GM18861 (cell line): ENCODE measurements around the gene MAP1S.

Source experiments
- ATAC-seq: cut with Tn5 transposase; IDR thresholded peaks from one replicate; pipeline ENCODE4 v1.9.1; 2021; ENCODE audit not compliant: unreplicated experiment

The MAP1S gene

DNA sequence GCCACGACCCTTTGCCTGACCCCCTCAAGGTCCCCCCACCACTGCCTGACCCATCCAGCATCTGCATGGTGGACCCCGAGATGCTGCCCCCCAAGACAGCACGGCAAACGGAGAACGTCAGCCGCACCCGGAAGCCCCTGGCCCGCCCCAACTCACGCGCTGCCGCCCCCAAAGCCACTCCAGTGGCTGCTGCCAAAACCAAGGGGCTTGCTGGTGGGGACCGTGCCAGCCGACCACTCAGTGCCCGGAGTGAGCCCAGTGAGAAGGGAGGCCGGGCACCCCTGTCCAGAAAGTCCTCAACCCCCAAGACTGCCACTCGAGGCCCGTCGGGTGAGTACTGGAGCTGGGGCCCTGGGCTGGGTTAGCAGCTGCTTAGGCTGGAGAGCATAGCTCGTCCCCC is 8.6 kb downstream of the MAP1S start:
- ATAC-seq, result no peak

DNA sequence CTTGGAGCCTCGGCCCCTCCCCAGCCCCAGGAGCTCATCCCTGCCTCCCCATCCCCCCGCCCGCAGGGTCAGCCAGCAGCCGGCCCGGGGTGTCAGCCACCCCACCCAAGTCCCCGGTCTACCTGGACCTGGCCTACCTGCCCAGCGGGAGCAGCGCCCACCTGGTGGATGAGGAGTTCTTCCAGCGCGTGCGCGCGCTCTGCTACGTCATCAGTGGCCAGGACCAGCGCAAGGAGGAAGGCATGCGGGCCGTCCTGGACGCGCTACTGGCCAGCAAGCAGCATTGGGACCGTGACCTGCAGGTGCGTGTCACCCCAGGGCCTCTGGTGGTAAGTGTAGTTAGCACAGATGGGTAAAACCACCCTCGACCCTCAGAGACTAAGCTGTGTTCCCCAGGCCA is 13.8 kb downstream of the MAP1S start:
- no peak for ATAC-seq

DNA sequence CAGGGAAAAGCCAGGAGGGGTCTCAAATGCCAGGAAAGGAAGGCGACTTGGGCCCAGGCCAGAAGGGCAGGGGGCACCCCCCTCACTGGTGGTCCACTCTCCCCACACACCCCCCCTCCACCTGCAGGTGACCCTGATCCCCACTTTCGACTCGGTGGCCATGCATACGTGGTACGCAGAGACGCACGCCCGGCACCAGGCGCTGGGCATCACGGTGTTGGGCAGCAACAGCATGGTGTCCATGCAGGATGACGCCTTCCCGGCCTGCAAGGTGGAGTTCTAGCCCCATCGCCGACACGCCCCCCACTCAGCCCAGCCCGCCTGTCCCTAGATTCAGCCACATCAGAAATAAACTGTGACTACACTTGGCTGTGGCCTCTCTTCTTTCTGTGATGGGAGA is 14.9 kb downstream of the MAP1S start:
- no peak for ATAC-seq

DNA sequence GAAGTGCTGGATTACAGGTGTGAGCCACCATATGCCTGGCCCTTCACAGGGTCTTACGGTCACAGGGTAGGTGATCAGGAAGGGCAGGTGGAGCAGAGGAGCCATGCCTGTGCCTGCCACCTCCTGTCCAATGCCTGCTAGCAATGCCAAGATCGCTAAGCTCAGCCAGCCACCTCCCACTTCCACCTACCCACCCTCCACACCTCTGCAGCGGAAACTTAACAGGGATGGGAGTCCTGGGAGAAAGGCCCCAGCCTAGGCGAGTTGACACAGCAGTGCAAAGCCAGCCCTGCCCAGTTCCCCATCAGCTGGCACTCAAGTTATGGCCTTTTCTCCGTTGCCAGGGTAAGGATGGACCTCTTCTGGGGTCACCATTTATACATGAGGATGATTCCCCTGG is 16.1 kb downstream of the MAP1S start:
- ATAC-seq, result no peak

DNA sequence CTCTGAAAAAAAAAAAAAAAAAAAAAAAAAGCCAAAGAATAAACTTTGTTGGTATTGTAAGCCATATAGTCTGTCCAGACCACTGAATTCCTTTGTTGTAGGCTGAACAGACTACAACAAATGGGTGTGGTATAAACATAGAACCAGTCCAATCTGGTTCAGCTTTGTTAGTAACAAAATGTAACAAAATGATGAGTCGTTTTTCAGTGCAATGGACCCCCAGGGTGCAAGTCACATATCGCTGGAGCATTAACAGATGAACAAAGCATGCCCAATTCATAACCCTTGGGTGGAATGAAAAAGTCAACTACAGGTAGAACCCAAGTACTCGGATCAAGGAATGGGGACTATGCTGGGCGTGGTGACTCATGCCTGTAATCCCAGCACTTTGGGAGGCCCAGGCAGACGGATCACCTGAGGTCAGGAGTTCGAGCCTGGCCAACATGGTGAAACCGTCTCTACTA is 18.4 kb downstream of the MAP1S start:
- ATAC-seq, result no peak

DNA sequence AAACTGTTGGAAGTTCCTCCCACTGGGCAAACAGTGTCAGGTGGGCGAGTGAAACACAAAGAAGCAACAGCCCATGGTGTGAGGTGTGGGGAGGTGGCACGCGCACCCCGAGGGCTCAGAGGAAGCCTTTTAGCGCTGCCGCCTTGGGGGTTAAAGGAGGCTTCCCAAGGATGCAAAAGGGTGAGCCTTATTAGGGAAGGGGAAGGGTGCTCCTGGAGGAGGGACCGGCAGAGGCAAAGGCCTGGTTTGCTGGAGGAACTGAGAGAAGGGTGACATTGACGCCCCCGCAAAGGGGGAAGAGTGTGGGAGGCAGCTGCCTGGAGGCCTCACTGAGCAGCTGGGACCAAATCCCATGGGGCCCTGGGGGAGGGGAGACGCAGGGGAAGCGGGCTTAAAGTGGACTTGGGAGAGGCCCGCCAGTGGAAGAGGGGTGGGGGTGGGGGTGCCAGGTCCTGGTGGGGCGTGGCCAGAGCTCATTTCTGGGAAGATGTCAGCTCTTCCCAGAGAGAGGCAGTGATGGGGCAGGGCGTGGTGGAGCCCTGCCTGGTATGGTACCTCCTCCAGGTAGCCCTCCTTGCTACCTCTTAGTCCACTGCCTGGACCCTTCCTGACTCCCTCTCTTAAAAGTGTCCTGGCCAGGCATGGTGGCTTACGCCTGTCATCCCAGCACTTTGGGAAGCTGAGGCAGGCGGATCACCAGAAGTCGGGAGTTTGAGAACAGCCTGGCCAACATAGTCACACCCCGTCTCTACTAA is 20.0 kb downstream of the MAP1S start:
- no peak for ATAC-seq

DNA sequence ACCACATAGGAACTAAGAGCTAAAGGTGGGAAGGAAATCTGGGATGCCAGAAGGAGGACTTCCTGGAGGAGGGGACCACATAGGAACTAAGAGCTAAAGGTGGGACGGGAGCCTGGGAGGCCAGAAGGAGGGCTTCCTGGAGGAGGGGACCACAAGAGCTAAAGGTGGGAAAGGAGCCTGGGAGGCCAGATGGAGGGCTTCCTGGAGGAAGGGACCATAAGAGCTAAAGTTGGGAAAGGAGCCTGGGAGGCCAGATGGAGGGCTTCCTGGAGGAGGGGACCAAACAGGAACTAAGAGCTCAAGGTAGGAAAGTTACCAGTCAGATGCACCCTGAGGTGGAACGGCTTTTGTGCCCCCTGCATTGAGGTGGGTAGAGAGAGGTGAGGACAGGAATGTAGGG is 22.2 kb downstream of the MAP1S start:
- no peak for ATAC-seq

DNA sequence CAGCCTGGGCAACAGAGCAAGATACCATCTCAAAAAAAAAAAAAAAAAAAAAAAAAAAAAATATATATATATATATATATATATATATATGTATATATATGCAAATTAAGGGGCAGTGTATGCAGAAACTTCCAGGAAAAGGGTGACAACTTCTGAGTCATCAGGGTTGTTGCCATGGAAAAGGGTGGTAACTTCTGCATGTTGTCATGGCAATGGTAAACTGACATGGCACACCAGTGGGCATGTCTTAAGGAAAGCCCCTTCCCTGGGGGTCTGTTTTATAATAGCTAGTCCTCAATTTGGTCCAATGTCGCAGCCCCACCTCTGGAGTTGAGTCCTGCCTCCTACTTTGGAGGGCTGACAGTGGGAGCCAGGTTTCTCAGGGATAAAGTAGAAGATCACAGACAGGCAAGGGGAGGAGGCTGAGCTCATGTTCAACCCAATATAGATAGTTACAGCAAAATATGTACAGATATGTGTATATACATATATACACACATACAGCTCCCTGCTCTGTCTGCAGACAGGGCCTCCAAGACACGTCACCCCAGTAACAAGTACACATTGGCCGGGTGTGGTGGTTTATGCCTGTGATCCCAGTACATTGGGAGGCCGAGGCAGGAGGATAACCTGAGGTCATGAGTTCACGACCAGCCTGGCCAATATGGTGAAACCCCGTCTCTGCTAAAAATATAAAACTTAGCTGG is 24.7 kb downstream of the MAP1S start:
- ATAC-seq, result no peak

DNA sequence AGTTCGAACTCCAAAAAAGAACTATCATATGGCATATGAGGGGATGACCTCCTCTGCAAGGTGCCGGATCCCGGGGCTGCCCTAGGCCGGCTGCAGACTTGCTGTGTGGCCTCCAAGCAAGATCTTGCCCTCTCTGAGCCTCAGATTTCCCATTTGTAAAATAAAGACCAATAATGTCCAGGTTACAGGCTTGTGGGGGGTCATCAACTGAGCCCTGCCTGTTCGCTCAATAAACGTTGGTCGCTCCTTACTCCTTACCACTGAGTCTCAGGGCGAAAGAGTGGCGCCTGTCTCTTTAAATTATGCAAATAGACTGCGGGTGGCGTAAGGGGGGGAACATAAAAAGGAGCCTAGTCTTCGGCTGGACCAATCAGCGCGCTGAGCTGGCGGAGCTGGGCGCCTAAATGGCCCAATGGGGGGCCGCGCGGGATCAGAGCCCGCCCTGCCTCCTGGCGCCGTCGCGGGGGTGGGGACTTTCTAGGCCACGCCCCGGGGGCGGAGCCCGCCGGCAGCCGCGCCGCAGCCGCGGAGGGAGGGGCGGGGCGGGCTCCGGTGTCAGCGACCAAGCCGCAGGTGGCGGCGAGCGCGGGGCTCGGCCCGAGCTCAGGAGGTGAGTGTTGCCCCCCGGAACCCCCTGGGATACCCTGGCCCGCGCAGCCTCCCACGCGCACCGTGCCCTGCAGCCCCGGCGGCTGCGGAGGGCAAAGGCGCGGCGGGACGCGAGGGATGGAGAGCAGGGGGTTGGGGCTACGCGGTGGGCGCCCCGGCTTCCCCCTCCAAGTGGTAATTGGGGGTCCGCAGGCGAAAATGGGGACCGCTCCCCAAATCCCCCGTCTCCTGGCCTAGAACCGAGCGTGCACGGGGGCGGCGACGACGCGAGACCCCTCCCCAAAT is 28.2 kb downstream of the MAP1S start:
- peak; percentile 51 for ATAC-seq

DNA sequence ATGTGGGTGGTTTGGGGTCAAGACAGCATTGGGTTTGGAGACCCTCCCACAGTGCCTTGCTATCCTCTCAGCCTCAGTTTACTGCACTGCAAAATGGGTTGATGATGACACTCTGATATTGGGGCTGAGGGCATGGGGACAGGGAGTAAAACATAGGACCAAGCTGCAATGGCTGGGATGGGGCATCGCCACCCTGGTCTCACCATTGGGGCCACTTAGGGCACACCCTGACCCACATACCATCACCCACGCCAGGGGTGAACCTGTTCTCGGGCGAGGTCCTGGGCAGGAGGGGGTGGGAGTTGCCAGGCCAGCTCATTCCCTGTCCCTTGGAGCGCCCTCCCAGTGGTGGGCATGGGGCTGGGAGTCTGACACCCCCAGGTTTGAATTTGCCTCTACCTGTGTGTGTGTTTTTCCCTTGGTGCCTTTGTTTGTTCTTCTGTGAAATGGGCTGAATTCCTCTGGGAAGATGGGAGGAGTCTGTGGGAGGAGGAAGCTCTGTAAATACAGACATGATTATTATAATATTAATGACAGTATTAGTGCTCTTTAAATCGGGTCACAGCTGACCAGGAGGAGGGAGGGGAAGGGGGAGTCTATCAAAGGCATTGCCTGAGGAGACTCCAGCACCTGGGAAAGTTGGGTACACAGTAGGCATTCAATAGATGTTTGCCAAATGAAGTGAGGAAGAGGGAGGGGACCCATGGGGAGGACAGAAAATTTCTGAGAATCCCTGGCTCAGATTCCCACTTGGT is 29.8 kb downstream of the MAP1S start:
- ATAC-seq, result no peak

DNA sequence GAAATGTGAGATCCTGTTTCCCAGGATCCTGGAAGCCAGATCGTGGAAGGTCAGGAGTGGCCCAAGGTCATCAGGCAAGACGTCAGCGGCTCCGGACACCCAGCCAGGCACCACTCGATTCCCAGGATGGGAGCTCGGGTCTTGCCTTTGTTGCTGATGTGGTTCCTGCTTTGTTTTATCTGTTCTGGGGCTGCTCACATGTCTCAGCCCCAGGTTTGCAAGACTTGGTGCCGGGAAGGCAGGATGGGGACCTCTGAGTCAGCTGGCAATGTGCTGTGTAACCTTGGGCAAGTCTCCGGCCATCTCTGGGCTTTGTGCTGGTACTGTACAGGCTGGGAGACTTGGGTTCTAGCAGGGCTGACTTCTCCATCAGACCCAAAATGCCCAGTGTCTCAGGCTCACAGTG is 30.6 kb downstream of the MAP1S start:
- no peak for ATAC-seq

DNA sequence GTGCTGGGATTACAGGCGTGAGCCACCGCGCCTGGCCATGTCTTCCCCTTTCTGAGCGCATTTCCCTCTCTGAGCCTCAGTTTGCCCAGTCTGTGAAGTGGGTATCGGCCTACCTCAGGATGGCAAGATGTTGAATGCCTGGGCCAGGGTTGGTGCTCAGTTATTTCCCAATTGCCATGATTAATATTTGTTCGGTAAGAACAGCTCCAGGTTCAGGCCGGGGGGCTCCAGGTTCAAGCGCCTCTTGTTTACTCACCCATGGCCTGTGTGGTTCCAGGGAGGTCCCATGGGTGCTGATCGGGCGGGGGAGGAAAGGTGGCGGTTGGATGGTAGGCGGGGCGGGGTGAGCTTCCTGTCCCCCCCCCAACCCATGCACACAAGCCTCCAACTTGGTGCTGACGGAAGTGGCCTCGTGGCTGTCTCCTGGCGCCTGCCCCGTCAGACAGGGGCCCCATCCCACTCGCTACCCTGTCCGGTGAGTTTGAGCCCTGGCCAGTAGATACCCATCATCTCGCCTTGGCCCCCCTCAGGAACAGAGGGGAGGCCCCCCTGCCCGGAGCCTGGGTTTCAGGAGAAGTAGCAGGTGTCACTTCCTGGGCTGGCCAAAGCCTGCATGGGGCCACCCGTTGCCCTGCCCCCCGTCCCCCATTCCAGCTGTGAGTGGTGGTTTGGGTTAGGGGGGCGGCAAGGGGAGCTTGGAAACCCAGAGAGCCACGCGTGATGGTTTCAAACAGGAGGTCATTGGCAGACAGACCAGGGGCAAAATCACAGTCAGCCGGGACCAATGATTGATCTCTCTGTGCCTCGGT is 32.0 kb downstream of the MAP1S start, which contains the start of gene FCHO1:
Gene FCHO1 (plus strand): TSS at position 375 of the 809 bp plus-strand sequence. CDS start 3,688 bp downstream, outside the sequence.
- ATAC-seq, result peak; percentile 34

DNA sequence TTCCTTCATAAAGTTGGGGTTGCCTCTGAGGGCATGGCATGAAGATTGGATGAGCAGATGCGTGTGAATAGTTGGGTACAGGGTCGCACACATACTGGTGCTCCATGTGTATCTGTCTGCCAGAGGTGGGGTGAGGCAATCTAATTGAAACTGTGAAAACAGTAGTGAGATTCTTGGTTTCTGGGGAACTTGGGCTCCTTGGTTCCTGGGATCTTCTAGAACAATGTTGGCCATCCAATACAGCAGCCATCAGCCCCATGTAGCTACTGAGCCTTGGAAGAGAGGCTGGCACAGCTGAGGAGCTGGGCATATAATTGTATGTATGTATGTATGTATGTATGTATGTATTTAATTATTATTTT is 32.6 kb downstream of the MAP1S start:
- no peak for ATAC-seq

DNA sequence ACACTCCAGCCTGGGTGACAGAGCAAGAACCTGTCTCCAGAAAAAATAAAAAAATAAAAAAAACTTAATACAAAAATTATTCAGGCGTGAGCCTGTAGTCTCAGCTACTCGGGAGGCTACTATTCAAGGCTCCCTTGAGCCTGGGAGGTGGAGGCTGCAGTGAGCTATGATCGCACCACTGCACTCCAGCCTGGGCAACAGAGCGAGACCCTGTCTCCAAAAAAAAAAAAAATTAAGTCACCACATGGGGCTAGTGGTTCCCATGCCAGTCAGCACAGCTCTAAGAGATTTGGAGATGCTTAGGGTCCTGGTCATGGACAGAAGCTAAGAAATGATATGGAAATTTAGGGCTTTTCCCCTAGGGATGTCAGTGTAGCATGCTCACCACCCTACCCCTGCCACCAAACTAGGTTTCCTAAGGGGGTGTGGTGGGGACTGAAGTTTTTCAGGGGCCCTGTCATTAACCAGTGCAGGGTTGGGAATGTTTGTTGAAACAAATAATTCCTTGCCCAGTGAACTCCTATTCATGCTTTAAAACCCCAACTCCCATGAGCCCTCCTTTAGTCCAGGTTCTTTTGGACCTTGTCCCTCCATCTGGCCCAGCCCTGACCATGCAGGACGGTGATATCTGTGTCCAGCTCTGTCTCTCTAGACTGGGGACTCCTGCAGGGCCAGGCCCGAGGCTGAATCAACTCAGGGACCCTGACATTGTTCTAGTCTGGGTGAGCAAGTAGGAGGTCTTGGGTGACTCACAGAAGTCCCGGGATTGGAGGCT is 33.8 kb downstream of the MAP1S start:
- no peak for ATAC-seq

DNA sequence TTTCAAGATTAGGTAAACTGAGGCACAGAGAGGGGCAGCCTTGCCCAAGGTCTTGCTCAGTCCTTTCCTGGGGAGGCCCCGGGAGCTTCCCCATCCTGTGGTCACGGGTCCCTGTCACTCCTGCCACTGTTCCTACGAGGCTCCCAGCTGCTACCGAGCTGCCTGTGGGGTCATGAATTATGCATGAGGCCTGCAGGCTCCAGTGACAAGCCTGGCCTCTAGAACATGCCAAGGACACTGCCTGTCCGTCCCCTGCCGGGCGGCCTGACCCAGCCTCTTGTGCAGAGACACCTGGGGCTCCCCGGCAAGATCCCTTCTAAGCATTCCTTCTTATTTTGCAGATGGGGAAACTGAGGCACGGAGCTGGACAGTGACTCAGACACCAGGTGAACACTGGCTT is 34.7 kb downstream of the MAP1S start:
- no peak for ATAC-seq

DNA sequence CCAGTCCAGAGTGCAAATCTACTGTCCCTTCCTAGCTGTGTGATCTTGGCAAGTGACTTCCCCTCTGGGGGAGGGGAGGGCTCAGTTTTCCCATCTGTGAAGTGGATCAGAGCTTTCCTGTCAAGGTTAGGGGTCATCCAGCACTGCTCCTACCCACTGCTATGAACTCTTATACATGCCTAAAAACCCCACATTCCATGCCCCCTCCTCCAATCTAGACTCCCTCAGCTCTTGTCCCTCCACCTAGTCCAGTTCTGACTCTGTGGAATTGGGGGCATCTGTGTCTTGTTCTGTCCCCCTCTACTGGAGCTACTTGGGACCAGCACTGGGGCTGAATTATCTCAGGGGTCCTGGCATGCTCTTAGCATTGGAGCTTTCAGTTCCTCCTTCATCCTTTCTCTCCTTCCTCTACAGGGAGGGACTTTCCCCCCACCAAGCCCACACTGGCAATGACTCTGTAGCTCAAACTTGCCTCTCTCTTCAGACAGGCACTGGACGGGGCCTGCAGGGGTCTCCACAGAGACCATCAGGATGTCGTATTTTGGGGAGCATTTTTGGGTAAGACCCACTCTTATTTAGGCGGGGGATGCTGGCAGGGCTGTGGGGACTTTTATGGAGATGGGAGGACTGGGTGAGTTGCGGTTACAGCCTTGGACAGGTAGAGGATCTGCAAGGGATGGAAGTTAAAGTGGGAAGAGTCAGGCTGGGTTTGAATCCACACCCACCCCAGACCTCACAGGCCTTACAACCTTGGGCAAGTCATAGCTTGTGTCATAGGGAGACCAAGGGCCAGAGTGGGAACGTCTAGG is 35.6 kb downstream of the MAP1S start:
- ATAC-seq, result no peak

DNA sequence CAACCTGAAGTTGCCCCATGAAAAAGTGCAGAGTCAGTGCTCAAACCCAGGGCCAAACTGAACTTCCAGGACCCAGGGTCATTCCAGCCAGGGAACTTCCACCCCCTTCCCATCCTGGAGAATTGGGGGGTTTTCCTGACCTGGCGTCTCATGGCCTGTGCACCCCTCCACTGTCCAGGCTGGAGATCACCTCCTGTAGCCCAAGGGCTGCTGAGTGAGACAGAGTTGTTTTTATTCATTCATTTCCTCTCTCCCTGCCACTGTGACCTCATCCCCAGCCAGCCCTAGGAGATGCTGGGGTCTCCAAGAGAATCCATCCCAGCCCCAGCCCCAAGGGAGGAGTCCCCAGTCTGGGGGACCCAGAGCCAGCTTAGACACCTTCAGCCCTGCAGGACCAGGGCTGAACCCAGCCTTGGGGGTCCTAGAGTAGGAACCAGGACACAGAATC is 36.2 kb downstream of the MAP1S start:
- no peak for ATAC-seq

DNA sequence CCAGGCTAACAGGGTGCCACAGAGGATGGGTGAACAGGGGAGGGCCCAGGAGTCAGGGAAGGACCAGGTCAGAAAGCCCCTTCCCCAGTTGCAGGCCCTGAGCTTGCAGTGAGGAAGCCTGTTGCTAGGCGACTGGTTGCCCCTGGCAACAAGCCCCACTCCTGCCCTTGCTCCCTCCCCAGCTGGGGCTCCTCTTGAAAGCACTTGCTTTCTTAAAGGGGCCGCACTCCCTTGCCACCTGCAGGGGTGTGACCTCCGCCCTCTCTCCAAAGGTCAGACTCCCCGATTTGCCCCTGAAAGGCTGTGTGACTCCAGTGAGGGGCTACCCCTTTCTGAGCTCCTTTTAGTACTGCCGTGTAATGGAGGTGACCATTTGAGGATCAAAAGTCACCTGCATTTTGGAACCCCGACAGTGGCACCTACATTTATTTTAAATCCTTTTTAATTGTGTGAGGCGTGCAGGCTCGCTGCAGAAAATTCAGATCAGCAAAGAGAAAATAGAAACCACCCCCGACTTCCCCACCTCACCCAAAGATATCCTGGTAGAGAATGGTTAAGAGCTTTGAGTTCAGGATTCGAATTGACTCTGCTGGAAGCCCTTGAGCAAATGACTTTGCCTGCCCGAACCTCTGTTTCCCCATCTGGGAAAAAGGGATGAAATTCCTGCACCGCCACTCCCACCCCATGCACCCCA is 36.8 kb downstream of the MAP1S start:
- no peak for ATAC-seq
